Peyer's patch (tissue), 4 donors: ENCODE results near the gene GPC3.

ENCODE experiments used
- POLR2A ChIP-seq, 2 donors: fragments of 450-650 bp; IDR thresholded peaks; one replicate each; pipeline ENCODE4 v1.5.1; 2017; ENCODE audit warnings: antibody characterized with exemption in 2 of 2, mild to moderate bottlenecking in 2 of 2, moderate library complexity in 2 of 2
- TF ChIP-seq, protein P1 (sequence below), 6 experiments: fragments of 450-650 bp in 4 of 6; fragments of 200-600 bp in 2 of 6; sonication (generic) in 1 of 6; IDR thresholded peaks; one replicate each; pipeline ENCODE4 v1.5.1; 2017 to 2019; ENCODE audit warnings: antibody characterized with exemption in 6 of 6, mild to moderate bottlenecking in 3 of 6, moderate library complexity in 1 of 6

DNA sequence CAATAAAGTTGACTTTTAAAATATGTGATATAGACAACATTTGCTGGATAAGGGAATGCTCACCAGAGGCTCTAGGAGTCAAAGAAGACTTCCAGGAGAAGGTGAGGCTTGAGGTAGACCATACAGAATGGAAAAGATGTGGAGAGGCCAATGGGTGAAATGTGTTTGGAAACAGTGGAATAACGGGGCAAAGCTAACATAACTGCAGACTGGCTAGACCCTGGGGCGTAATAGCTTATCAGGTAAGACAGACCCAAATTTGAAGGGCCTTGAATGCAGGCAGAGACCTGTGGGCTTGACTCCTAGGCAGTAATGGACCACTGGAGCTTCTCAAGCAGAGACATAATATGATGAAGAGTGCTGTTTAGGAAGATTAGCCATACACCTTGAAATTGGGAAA lies 25.4 kb downstream of the GPC3 start:
- TF ChIP-seq, protein P1, sequence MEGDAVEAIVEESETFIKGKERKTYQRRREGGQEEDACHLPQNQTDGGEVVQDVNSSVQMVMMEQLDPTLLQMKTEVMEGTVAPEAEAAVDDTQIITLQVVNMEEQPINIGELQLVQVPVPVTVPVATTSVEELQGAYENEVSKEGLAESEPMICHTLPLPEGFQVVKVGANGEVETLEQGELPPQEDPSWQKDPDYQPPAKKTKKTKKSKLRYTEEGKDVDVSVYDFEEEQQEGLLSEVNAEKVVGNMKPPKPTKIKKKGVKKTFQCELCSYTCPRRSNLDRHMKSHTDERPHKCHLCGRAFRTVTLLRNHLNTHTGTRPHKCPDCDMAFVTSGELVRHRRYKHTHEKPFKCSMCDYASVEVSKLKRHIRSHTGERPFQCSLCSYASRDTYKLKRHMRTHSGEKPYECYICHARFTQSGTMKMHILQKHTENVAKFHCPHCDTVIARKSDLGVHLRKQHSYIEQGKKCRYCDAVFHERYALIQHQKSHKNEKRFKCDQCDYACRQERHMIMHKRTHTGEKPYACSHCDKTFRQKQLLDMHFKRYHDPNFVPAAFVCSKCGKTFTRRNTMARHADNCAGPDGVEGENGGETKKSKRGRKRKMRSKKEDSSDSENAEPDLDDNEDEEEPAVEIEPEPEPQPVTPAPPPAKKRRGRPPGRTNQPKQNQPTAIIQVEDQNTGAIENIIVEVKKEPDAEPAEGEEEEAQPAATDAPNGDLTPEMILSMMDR (IDR thresholded peaks at IDR 0.05) = no peak
- no peak for TF ChIP-seq POLR2A (IDR thresholded peaks at IDR 0.05)
